ENCODE measurements around the gene IL17REL. TPM values are rescaled to one million over a fixed set of nuclear protein-coding genes. Genes with fewer than 3 reads are reported as not detected.

Gene IL17REL
- total and polyA plus RNA-seq, 2 of the 13 experiments (the other 11 are each of a cell fraction or from before 2014, with no cell fraction given): not detected

DNA sequence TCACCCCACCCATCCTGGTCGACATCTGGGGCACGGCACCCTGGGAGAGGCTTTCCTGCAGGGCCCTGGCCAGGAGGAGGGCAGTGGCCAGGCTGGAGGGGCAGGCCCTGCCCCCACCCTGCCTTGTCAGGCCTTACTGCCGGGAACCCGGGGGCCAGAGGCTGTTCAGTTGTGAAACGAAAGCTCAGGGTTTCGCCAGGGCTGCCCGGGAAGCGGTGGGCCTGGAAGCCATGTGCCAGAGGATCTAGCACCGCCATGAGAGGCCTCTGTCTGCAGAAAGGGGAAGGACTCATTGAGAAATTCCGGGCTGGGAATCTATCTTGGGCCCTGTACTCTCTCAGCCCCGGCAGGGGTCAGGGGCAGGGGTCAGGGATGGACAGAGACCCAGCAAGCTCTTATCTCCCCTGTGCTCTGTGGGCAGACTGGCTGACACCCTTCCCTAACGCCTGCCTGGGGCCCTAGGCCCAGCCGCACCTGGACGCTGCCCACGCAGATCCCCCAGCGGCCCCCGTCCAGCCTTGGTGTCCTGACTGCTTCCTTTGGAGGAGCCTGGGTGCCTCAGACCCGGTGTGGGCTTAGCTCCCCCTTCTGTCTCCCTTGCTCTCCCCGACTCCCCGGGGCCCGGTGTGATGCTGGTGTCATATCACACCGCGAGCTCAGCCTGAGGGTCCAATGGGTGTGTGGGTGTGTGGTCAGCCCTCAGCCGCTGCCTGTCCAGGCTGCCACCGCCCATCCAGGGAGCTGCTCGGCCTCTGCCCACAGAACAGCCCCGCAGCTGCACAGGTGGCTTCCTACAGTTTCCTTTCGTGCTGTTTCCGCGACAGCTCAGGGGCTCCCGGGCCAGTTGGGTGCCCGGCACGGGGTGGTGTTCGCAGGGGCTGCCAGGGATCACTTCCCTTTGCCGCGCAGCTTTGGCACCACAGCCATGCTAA lies 45.5 kb downstream of the IL17REL start (continued):
- TF ChIP-seq HOXA5 (CRISPR knock-in tag; IDR thresholded peaks at IDR 0.05) (0 out of 2 replicates have a peak, but pooled peaks have one; percentile 30), HNF4G (IDR thresholded peaks at IDR 0.05; ENCODE audit: borderline replicate concordance, low read depth, low read length) (0 out of 2 replicates have a peak, but pooled peaks have one; percentile 22), HNF4G (CRISPR knock-in tag; IDR thresholded peaks at IDR 0.05; ENCODE audit: borderline replicate concordance, low read depth) (no peak; the same call in 1 of the 2 replicates), RBFOX2 (IDR thresholded peaks at IDR 0.05; ENCODE audit: low read depth, low read length) (peak; percentile 66; the same call in 1 of the 2 replicates), CCDC6 (CRISPR knock-in tag; IDR thresholded peaks at IDR 0.05) (peak; percentile 45; the same call in 1 of the 2 replicates), ZNF567 (CRISPR knock-in tag; IDR thresholded peaks at IDR 0.05; ENCODE audit: borderline replicate concordance) (no peak), ZNF629 (CRISPR knock-in tag; conservative IDR thresholded peaks at IDR 0.05) (0 out of 2 replicates have a peak, but pooled peaks have one; percentile 18), HMGA1 (CRISPR knock-in tag; conservative IDR thresholded peaks at IDR 0.05) (no peak), NR2F6 (IDR thresholded peaks at IDR 0.05) (peak; percentile 82), NR2F6 (CRISPR knock-in tag; IDR thresholded peaks at IDR 0.05) (peak; percentile 84), MEF2D (CRISPR knock-in tag; IDR thresholded peaks at IDR 0.05) (no peak), ZNF790 (CRISPR knock-in tag; IDR thresholded peaks at IDR 0.05; ENCODE audit: borderline replicate concordance) (no peak), ZNF720 (CRISPR knock-in tag; IDR thresholded peaks at IDR 0.05) (no peak), ZNF543 (CRISPR knock-in tag; IDR thresholded peaks at IDR 0.05) (peak; percentile 69), AGO2 (optimal IDR thresholded peaks at IDR 0.05; ENCODE audit: low read depth, low read length) (peak; percentile 73)
- TF ChIP-seq, protein P1, sequence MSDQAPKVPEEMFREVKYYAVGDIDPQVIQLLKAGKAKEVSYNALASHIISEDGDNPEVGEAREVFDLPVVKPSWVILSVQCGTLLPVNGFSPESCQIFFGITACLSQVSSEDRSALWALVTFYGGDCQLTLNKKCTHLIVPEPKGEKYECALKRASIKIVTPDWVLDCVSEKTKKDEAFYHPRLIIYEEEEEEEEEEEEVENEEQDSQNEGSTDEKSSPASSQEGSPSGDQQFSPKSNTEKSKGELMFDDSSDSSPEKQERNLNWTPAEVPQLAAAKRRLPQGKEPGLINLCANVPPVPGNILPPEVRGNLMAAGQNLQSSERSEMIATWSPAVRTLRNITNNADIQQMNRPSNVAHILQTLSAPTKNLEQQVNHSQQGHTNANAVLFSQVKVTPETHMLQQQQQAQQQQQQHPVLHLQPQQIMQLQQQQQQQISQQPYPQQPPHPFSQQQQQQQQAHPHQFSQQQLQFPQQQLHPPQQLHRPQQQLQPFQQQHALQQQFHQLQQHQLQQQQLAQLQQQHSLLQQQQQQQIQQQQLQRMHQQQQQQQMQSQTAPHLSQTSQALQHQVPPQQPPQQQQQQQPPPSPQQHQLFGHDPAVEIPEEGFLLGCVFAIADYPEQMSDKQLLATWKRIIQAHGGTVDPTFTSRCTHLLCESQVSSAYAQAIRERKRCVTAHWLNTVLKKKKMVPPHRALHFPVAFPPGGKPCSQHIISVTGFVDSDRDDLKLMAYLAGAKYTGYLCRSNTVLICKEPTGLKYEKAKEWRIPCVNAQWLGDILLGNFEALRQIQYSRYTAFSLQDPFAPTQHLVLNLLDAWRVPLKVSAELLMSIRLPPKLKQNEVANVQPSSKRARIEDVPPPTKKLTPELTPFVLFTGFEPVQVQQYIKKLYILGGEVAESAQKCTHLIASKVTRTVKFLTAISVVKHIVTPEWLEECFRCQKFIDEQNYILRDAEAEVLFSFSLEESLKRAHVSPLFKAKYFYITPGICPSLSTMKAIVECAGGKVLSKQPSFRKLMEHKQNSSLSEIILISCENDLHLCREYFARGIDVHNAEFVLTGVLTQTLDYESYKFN (CRISPR knock-in tag; conservative IDR thresholded peaks at IDR 0.05): peak; percentile 56; the same call in 1 of the 2 replicates
- TF ChIP-seq, protein P2, sequence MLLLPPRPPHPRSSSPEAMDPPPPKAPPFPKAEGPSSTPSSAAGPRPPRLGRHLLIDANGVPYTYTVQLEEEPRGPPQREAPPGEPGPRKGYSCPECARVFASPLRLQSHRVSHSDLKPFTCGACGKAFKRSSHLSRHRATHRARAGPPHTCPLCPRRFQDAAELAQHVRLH (CRISPR knock-in tag; IDR thresholded peaks at IDR 0.05; ENCODE audit: borderline replicate concordance, low read depth): no peak
- TF ChIP-seq, protein P3, sequence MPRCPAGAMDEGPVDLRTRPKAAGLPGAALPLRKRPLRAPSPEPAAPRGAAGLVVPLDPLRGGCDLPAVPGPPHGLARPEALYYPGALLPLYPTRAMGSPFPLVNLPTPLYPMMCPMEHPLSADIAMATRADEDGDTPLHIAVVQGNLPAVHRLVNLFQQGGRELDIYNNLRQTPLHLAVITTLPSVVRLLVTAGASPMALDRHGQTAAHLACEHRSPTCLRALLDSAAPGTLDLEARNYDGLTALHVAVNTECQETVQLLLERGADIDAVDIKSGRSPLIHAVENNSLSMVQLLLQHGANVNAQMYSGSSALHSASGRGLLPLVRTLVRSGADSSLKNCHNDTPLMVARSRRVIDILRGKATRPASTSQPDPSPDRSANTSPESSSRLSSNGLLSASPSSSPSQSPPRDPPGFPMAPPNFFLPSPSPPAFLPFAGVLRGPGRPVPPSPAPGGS (CRISPR knock-in tag; IDR thresholded peaks at IDR 0.05): 0 out of 2 replicates have a peak, but pooled peaks have one; percentile 59
- TF ChIP-seq, protein P4, sequence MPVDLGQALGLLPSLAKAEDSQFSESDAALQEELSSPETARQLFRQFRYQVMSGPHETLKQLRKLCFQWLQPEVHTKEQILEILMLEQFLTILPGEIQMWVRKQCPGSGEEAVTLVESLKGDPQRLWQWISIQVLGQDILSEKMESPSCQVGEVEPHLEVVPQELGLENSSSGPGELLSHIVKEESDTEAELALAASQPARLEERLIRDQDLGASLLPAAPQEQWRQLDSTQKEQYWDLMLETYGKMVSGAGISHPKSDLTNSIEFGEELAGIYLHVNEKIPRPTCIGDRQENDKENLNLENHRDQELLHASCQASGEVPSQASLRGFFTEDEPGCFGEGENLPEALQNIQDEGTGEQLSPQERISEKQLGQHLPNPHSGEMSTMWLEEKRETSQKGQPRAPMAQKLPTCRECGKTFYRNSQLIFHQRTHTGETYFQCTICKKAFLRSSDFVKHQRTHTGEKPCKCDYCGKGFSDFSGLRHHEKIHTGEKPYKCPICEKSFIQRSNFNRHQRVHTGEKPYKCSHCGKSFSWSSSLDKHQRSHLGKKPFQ (CRISPR knock-in tag; IDR thresholded peaks at IDR 0.05; ENCODE audit: insufficient replicate concordance): peak; percentile 86
- TF ChIP-seq, protein P5, sequence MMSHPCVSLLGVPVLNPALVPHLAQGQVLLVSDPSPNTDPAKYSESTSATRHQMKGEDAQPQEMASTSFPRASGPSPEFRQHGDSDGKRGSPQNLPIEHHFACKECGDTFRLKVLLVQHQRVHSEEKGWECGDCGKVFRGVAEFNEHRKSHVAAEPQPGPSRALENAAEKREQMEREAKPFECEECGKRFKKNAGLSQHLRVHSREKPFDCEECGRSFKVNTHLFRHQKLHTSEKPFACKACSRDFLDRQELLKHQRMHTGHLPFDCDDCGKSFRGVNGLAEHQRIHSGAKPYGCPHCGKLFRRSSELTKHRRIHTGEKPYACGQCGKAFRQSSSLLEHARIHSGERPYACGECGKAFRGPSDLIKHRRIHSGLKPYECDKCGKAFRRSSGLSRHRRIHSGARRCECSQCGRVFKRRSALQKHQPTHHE (CRISPR knock-in tag; IDR thresholded peaks at IDR 0.05; ENCODE audit: borderline replicate concordance): 0 out of 2 replicates have a peak, but pooled peaks have one; percentile 29

Measured in HepG2 (cell line).